Measurements from ENCODE around the gene RBM7. TPM values are rescaled to one million over a fixed set of nuclear protein-coding genes. Genes with fewer than 3 reads are reported as not detected.
A peak's percentile ranks its signal among the peaks of the same experiment; 100 is the strongest.

RBM7 gene
- total RNA-seq, 4 donors from 2014 or later: 11.7 to 19.6 (median 18.8) TPM

DNA sequence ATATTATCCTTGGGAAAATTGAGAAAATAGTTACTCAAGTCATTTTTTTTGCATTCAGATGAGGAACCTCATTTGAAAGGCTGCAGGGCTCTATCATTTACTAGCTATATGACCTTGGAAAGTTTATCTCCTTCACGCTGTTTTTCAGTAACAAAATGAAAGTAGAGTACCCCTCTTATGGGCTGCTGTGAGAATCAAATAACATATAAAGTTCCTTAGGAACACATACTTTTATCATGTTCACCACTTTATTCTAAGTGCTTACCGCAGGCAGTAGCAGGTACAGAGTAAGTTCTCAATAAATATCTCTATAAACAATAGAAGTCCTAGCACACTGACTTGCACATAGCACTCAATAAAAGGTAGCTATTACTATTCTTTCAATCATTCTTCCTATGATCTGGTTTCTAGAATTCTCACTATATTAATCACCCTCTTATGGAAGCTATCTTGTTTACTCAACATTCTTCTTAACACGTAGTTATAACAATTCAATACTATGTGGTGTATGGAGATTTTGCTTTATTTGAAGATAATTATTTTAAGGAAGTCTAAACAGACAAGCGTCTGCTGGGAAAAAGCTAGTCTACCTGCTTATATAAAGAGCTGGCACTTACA, 2.1 kb upstream of the RBM7 start:
- no peak overlapping the region for H3K4me3 ChIP-seq (ENCODE audit: low read depth, poor library complexity, severe bottlenecking)
- WGBS, 2 donors: 82 to 83% methylated on average over 4 of the region's 4 CpGs
- TF ChIP-seq, protein P1, sequence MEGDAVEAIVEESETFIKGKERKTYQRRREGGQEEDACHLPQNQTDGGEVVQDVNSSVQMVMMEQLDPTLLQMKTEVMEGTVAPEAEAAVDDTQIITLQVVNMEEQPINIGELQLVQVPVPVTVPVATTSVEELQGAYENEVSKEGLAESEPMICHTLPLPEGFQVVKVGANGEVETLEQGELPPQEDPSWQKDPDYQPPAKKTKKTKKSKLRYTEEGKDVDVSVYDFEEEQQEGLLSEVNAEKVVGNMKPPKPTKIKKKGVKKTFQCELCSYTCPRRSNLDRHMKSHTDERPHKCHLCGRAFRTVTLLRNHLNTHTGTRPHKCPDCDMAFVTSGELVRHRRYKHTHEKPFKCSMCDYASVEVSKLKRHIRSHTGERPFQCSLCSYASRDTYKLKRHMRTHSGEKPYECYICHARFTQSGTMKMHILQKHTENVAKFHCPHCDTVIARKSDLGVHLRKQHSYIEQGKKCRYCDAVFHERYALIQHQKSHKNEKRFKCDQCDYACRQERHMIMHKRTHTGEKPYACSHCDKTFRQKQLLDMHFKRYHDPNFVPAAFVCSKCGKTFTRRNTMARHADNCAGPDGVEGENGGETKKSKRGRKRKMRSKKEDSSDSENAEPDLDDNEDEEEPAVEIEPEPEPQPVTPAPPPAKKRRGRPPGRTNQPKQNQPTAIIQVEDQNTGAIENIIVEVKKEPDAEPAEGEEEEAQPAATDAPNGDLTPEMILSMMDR (IDR thresholded peaks at IDR 0.05): no peak
- TF ChIP-seq POLR2A (IDR thresholded peaks at IDR 0.05): no peak
- intact Hi-C loops (cut with DNase I; ENCODE audit: low total_unique reads): no loop called here
- DNase-seq (ENCODE audit: low spot score in 2 of 2): no peak

DNA sequence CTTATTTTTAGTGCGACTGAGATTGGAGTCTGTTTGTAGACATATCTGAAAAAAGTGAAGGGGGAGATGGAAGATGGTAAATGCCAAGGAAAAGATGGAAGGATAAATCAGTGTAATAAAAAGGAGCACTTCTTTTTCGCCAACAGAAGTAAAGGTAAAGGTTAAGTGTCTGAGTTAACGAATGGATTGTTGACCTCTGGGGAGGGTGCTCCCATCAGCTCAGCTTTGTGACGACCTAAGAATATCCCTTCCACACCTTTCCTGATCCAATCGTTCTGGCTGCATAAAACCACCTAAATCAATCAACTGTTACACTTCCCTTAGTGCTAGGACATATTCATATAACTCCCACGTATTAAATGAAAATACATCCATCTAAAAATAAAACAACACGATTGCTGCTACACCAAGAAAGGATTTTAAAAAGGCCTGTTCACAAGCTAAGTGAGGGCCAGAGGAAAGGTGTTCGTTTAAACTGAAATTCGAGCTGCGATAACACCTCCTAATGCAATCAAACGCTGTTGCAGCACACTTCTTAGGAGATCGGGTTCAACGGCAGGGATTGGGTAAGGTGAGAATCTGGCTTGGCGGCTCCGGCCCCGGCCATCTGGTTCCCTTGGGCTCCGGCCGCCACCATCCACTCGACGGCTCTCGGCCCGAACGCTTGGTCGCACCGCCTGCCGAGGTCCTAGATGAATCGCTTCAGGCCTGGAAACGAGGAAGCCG, 813 bp upstream of the RBM7 start:
- no peak for DNase-seq (ENCODE audit: low spot score in 2 of 2)
- 6 to 9% methylated on average over 14 to 27 of the region's 29 CpGs for WGBS, 2 donors

GRCh38 chr11:114400915-114401223, 403 bp downstream of the RBM7 start:
- 0% methylated on average over 8 of the region's 8 CpGs for WGBS, 2 donors
- no peak for DNase-seq (ENCODE audit: low spot score in 2 of 2)
- no peak for TF ChIP-seq POLR2A (IDR thresholded peaks at IDR 0.05)
- TF ChIP-seq, protein P1 (IDR thresholded peaks at IDR 0.05): no peak
- intact Hi-C loops (cut with DNase I; ENCODE audit: low total_unique reads): no loop called here
- H3K4me3 ChIP-seq (ENCODE audit: low read depth, poor library complexity, severe bottlenecking): peak overlapping the region; percentile 89

More for the DNA sequence above, 813 bp upstream of the RBM7 start:
- intact Hi-C loops (cut with DNase I; ENCODE audit: low total_unique reads): no loop called here
- TF ChIP-seq POLR2A (IDR thresholded peaks at IDR 0.05): no peak
- TF ChIP-seq, protein P1 (IDR thresholded peaks at IDR 0.05): no peak
- H3K4me3 ChIP-seq (ENCODE audit: low read depth, poor library complexity, severe bottlenecking): peak overlapping the region; percentile 89

DNA sequence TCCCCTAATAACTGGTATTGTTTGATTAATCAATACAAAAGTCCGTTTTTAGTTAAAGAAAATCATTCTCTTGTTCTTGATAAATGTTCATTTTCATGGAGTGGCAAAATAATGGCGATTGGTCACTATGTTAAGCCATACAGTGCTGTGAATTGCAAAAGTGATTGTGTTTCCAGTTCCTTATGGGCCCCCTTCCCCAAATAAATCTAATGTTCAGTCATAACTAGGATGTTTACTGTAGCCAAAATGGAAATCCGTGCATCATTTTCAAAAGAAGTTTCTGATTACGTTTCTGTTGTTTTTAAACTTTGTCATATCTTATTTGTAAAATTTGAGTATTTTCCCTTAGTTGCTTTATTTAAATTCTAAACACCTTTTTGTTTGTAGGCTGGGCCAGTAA, 845 bp downstream of the RBM7 start:
- peak overlapping the region; percentile 89 for H3K4me3 ChIP-seq (ENCODE audit: low read depth, poor library complexity, severe bottlenecking)
- no peak for DNase-seq (ENCODE audit: low spot score in 2 of 2)
- no peak for TF ChIP-seq POLR2A (IDR thresholded peaks at IDR 0.05)
- TF ChIP-seq, protein P1 (IDR thresholded peaks at IDR 0.05): no peak
- 3 to 4% methylated on average over 4 of the region's 4 CpGs for WGBS, 2 donors
- intact Hi-C loops (cut with DNase I; ENCODE audit: low total_unique reads): no loop called here

DNA sequence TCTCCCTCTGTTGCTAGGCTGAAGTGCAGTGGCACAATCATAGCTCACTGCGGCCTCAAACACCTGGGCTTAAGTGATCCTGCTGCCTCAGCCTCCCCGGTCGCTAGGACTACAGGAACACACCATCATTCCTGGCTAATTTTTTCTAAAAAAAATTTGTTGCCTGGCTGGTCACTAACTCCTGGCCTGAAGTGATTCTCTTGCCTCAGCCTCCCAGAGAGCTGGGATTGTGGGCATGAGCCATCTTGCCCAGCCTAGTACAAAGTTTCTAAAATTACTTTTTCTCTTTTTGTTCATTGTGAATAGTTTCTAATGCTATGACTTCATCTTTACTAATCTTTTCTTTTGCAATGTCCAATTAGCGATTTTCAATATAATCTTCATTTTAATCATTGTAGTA, 12.5 kb downstream of the RBM7 start:
- no peak for TF ChIP-seq POLR2A (IDR thresholded peaks at IDR 0.05)
- TF ChIP-seq, protein P1 (IDR thresholded peaks at IDR 0.05): no peak
- no peak overlapping the region for H3K4me3 ChIP-seq (ENCODE audit: low read depth, poor library complexity, severe bottlenecking)
- no peak for DNase-seq (ENCODE audit: low spot score in 2 of 2)
- intact Hi-C loops (cut with DNase I; ENCODE audit: low total_unique reads): no loop called here
- 94 to 97% methylated on average over 4 of the region's 4 CpGs for WGBS, 2 donors

All from lower leg skin (tissue), 4 donors.